Mesangial cell (primary cell): ENCODE measurements around the gene LIAS. TPM values are rescaled to one million over a fixed set of nuclear protein-coding genes. Genes with fewer than 3 reads are reported as not detected.

Experiments used
- total RNA-seq: library from RNA; depleted of rRNA; stranded (reverse); fragments of >200 nt; gene quantifications from 2 replicates; pipeline ENCODE4 v1.2.3, GENCODE V29; 2015

LIAS gene
- 4.9 and 6.6 TPM in 2 replicates for total RNA-seq

DNA sequence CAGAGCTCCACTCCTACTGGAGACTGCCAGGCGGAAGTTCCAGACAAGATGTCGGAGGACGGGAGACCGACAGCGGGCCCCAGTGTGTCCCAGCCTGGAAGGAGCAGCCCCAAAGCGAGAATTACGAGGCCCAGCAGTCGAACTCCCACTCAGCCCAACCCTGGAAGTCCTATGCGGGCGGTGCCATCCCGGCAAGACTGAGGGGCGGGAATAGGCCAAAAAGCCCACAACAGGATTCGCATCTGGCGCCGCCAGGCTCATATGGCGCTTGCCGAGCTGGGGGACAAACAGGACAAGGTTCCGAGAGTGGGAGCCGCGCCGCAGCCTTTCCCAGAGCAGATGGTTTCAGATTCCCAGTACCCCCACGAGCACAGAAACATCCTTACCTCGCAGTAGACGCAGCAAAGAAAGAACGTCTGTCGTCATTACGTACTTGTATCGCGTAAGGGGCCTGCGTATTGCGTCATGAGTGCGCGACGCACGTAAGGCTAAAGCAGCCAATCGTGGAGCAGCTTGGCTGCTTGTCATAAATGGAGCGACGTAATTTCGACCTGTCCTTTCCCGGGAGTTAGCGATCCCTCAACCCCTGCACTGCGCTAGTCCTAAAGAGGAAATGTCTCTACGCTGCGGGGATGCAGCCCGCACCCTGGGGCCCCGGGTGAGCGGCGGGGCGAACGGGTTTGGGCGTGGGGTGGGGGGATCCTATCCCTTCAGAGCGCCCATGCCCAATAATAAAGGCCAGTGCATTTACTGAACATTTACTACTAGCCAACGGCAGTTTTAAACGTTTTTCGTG is at the start of gene LIAS, which contains the start of gene RPL9:
TSS of gene LIAS (plus strand) at position 552 of the 796 bp plus-strand sequence. CDS start at position 614, 62 bp downstream.
TSS of gene RPL9 (minus strand) at position 418 of the 796 bp plus-strand sequence. CDS start 483 bp downstream, outside the sequence.

DNA sequence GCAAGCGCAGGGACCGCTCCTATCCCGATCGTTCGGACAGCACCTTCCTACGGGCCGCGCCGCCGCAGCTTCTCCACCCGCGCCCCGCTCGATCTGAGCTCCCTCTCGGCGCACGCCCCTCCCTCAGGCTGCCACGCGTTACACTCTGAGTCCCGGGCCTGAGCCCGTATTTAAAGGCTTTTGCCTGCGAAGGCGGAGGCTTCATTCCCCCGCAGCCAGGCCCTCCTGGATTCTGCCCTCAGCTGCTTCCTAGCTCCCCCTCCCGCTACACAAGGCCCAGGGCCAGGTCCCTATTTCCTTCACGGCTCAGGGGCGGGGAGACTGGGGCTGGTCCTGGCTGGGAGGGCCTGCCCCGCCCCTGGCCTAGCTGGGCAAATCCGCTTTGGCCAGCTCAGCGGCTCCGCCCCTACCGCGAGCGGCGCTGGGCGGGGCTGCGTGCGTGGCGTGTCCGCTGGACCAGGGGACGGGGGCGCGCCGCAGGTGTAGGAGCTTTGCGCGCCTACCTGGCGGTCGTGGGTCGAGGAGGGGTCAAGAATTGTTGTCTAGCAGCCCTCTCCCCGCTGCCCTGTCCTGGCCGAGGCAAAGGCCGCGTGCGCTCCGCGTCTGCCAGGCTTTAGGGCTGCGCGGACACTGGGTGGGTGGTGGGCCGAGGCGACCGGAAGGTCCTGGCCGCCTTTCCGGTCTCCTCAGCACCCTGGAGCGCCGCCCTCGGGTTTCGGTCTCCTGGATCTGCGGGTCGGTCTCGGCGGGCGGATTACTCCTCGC is 68.6 kb downstream of the LIAS start, which contains the start of gene UGDH:
TSS of gene UGDH (minus strand) at position 144 of the 765 bp plus-strand sequence. CDS start 5,927 bp downstream, outside the sequence.

Other genes starting within 250 kb of the LIAS start
- gene RFC1, start 92.7 kb upstream of the LIAS start, total RNA-seq: 27.9 and 30.6 TPM in 2 replicates
- gene KLB, start 52.1 kb upstream of the LIAS start, total RNA-seq: under 0.01 TPM in 1 of 2 replicates, not detected in the other
- gene RPL9, start 134 bp upstream of the LIAS start, total RNA-seq: 1,740 and 2,170 TPM in 2 replicates
- 52.2 and 57.8 TPM in 2 replicates for gene UGDH, start 68.4 kb downstream of the LIAS start, total RNA-seq
- 10.6 and 23.8 TPM in 2 replicates for gene SMIM14, start 179.8 kb downstream of the LIAS start, total RNA-seq
- gene UBE2K, start 239.1 kb downstream of the LIAS start, total RNA-seq: 15.6 and 17.6 TPM in 2 replicates